Cerebellar nuclear complex (tissue), 1 donor: ENCODE data around the gene FOXM1.

ENCODE experiments used
- DNase-seq, 2 experiments: peaks; one replicate each; lab custom pipeline; 2025; lab: John Stamatoyannopoulos, UW

Gene FOXM1

GRCh38 chr12:2877047-2877952 is at the start of gene FOXM1, which contains the start of gene RHNO1:
Gene FOXM1, minus strand, starts transcription at chr12:2877174. Its CDS starts 2,696 bp downstream, at chr12:2874478.
Gene RHNO1, plus strand, starts transcription at chr12:2877223. Its CDS starts 8,144 bp downstream, at chr12:2885367.
- DNase-seq: peak; percentile 50 to 65

GRCh38 chr12:2925322-2925995 is 48.5 kb upstream of the FOXM1 start:
- DNase-seq: no peak

- DNase-seq: no peak
Measured at GRCh38 chr12:2924019-2924418, 47.0 kb upstream of the FOXM1 start.

- DNase-seq: no peak
Measured at GRCh38 chr12:2923057-2923456, 46.1 kb upstream of the FOXM1 start.

GRCh38 chr12:2922329-2922728 is 45.4 kb upstream of the FOXM1 start:
- DNase-seq: no peak

GRCh38 chr12:2919249-2919648 is 42.3 kb upstream of the FOXM1 start:
- no peak for DNase-seq

GRCh38 chr12:2912216-2912575 is 35.2 kb upstream of the FOXM1 start:
- no peak for DNase-seq

GRCh38 chr12:2904260-2904659 is 27.3 kb upstream of the FOXM1 start:
- DNase-seq: no peak

- peak; percentile 95 to 99 for DNase-seq
Measured at GRCh38 chr12:2902272-2902880, 25.4 kb upstream of the FOXM1 start.

GRCh38 chr12:2900642-2901041 is 23.7 kb upstream of the FOXM1 start:
- no peak for DNase-seq

- DNase-seq: no peak
Measured at GRCh38 chr12:2897418-2897817, 20.4 kb upstream of the FOXM1 start.

- no peak for DNase-seq
Measured at GRCh38 chr12:2895511-2895910, 18.5 kb upstream of the FOXM1 start.

- no peak for DNase-seq
Measured at GRCh38 chr12:2895051-2895451, 18.1 kb upstream of the FOXM1 start.

- DNase-seq: no peak
Measured at GRCh38 chr12:2893007-2893406, 16.0 kb upstream of the FOXM1 start.

- DNase-seq: no peak
Measured at GRCh38 chr12:2892246-2892645, 15.3 kb upstream of the FOXM1 start.

GRCh38 chr12:2891240-2892053 is 14.5 kb upstream of the FOXM1 start:
- DNase-seq: no peak

- DNase-seq: peak; percentile 81 to 96
Measured at GRCh38 chr12:2890388-2891239, 13.6 kb upstream of the FOXM1 start, which contains the start of gene TULP3. Gene TULP3, plus strand, starts transcription at chr12:2890891. Its CDS starts 57 bp downstream, at chr12:2890948.

GRCh38 chr12:2890001-2890387 is 13.0 kb upstream of the FOXM1 start:
- DNase-seq: no peak

- no peak for DNase-seq
Measured at GRCh38 chr12:2886768-2887450, 9.9 kb upstream of the FOXM1 start.

- no peak for DNase-seq
Measured at GRCh38 chr12:2884810-2885209, 7.8 kb upstream of the FOXM1 start.
